ENCODE results near the gene PTPRO. TPM values are rescaled to one million over a fixed set of nuclear protein-coding genes. Genes with fewer than 3 reads are reported as not detected.

PTPRO gene
- total RNA-seq, 6 experiments from 2014 or later = 0.43 to 2.7 (median 1.1) TPM

DNA sequence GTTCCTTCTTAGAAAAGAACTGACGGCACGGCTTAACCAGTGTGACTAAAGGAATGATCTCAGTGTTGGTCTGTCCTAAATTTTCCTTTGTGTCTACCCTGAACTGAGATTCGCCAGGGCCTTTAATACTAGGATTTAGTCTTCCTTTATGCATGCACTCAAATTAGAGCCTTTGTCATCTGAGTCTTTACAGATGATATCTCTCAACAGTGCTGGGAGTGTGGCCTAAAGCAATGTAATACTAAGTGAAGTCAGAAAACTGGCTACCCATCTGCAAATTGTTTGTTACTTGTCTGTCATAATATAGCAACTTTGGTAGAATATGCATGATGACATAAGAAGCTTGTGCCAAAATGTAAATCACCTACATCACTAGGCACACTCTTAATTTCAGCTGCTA lies 95.4 kb downstream of the PTPRO start:
- no peak overlapping the region for H3K27ac ChIP-seq
- H3K9me3 ChIP-seq = no peaks in the 10 kb centered on the region
- TF ChIP-seq, protein P1, sequence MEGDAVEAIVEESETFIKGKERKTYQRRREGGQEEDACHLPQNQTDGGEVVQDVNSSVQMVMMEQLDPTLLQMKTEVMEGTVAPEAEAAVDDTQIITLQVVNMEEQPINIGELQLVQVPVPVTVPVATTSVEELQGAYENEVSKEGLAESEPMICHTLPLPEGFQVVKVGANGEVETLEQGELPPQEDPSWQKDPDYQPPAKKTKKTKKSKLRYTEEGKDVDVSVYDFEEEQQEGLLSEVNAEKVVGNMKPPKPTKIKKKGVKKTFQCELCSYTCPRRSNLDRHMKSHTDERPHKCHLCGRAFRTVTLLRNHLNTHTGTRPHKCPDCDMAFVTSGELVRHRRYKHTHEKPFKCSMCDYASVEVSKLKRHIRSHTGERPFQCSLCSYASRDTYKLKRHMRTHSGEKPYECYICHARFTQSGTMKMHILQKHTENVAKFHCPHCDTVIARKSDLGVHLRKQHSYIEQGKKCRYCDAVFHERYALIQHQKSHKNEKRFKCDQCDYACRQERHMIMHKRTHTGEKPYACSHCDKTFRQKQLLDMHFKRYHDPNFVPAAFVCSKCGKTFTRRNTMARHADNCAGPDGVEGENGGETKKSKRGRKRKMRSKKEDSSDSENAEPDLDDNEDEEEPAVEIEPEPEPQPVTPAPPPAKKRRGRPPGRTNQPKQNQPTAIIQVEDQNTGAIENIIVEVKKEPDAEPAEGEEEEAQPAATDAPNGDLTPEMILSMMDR (IDR thresholded peaks at IDR 0.05) = no peak
- no peak for TF ChIP-seq POLR2A (IDR thresholded peaks at IDR 0.05)
- ATAC-seq (no peak), DNase-seq (no peak)
- no peaks in the 10 kb centered on the region for H3K4me1 ChIP-seq
- WGBS (ENCODE audit: insufficient coverage, low coverage, low lambda C conversion rate, missing lambda C conversion rate) = 81% methylated on average over 3 of the region's 3 CpGs
- no peaks in the 10 kb centered on the region for H3K36me3 ChIP-seq
- H3K4me3 ChIP-seq = no peak overlapping the region
- intact Hi-C loops (cut with DNase I) = no loop called here
- no peaks in the 10 kb centered on the region for H3K27me3 ChIP-seq

DNA sequence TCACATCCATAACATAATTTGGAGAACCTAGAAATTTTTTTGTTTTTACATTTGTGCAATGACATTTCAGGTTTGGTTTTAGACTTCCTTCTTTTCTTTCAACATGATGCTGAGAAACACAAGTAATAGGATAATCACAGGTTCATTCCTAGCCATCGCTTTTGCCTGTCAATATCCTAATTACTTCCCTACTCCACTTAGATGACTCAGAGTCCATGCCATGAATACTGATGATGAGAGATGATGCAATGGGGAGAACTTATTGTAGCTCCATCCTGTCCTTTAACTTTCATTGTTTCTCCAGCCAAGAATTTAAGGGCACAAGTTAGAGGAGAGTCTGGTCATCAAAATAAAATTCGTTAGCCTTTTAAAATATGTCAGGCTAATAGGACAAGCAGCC lies 101.3 kb downstream of the PTPRO start:
- no peak for ATAC-seq
- Histone ChIP-seq H3K4me3 (no peak overlapping the region), H3K4me1 (no peaks in the 10 kb centered on the region), H3K27me3 (no peaks in the 10 kb centered on the region), H3K36me3 (no peaks in the 10 kb centered on the region), H3K27ac (no peak overlapping the region), H3K9me3 (no peaks in the 10 kb centered on the region)
- WGBS (ENCODE audit: insufficient coverage, low coverage, low lambda C conversion rate, missing lambda C conversion rate) = 36% methylated on average over 2 of the region's 2 CpGs
- DNase-seq = no peak
- TF ChIP-seq POLR2A (IDR thresholded peaks at IDR 0.05) = no peak
- TF ChIP-seq, protein P1 (IDR thresholded peaks at IDR 0.05) = no peak
- intact Hi-C loops (cut with DNase I) = no loop called here

DNA sequence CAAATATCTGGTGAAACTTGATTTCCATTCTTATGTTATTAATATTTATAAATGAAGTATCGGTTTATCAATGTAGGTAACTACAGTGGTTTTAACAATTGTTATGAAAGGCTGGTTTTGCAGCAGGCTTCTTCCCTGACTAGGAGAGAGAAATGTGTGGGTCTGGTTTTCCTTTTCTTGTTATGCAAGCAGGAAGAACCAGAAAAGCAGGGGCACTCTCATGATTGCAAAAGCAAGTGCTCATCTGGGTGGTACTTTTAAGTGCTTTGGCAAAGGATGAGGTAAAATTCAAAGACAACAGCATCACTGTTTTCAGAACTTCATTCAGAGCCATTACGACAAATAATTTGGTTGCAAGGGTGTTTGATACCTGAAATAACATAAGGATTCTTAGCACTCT lies 105.6 kb downstream of the PTPRO start:
- intact Hi-C loops (cut with DNase I) = no loop called here
- TF ChIP-seq, protein P1 (IDR thresholded peaks at IDR 0.05) = no peak
- no peaks in the 10 kb centered on the region for H3K9me3 ChIP-seq
- no peaks in the 10 kb centered on the region for H3K4me1 ChIP-seq
- no peak overlapping the region for H3K4me3 ChIP-seq
- H3K27me3 ChIP-seq = no peaks in the 10 kb centered on the region
- DNase-seq = no peak
- WGBS (ENCODE audit: insufficient coverage, low coverage, low lambda C conversion rate, missing lambda C conversion rate) = 63% methylated on average over 2 of the region's 2 CpGs
- no peaks in the 10 kb centered on the region for H3K36me3 ChIP-seq
- H3K27ac ChIP-seq = no peak overlapping the region
- ATAC-seq = no peak

DNA sequence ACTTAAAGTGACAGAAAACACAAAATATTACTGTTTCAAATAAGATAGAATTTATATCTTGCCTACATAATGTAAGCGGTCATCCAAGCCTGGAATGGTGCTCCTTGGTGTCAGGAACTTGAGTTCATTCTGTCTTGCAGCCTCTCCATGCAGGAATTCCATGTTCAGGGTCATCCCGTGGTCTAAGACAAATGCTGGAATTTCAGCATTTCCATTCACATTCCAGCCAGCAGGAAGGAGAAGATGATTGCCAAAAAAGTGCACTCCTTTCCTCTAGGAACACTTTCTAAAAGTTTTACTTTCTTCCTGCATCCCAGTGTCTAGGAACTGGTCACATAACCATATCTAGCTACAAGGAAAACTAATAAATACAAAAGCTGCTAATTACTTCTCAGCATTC lies 106.3 kb downstream of the PTPRO start:
- Histone ChIP-seq H3K36me3 (no peaks in the 10 kb centered on the region), H3K4me1 (no peaks in the 10 kb centered on the region), H3K9me3 (no peaks in the 10 kb centered on the region), H3K27me3 (no peaks in the 10 kb centered on the region), H3K4me3 (no peak overlapping the region), H3K27ac (no peak overlapping the region)
- TF ChIP-seq, protein P1 (IDR thresholded peaks at IDR 0.05) = no peak
- TF ChIP-seq POLR2A (IDR thresholded peaks at IDR 0.05) = no peak
- ATAC-seq = no peak
- WGBS (ENCODE audit: insufficient coverage, low coverage, low lambda C conversion rate, missing lambda C conversion rate) = 33% methylated on average over 2 of the region's 2 CpGs
- DNase-seq = no peak
- intact Hi-C loops (cut with DNase I) = no loop called here

DNA sequence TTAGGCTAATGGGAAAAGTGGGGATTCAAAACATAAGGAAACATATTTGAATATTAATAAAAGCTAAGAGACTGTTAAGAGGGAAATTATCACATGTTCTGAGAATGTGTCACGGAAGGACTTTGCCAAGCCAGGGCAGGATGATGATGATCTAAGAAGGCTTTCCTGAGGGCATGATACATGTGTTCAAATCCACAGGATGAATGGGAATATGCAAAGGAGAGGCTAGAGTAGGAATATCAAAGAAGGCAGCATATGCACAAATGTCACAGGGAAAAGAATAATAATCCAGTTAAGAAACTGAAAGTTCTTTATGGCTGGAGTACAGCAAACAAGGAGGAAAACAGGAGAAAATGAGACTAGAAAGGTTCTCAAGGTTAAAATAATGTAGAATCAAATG lies 107.0 kb downstream of the PTPRO start:
- Histone ChIP-seq H3K27ac (no peak overlapping the region), H3K4me3 (no peak overlapping the region), H3K27me3 (no peaks in the 10 kb centered on the region), H3K36me3 (no peaks in the 10 kb centered on the region), H3K9me3 (no peaks in the 10 kb centered on the region), H3K4me1 (no peaks in the 10 kb centered on the region)
- intact Hi-C loops (cut with DNase I) = no loop called here
- TF ChIP-seq, protein P1 (IDR thresholded peaks at IDR 0.05) = no peak
- no peak for TF ChIP-seq POLR2A (IDR thresholded peaks at IDR 0.05)
- DNase-seq (no peak), ATAC-seq (no peak)
- WGBS (ENCODE audit: insufficient coverage, low coverage, low lambda C conversion rate, missing lambda C conversion rate) = 80% methylated on average over 1 of the region's 1 CpG
